Measurements from ENCODE around the gene DPYD.

DNA sequence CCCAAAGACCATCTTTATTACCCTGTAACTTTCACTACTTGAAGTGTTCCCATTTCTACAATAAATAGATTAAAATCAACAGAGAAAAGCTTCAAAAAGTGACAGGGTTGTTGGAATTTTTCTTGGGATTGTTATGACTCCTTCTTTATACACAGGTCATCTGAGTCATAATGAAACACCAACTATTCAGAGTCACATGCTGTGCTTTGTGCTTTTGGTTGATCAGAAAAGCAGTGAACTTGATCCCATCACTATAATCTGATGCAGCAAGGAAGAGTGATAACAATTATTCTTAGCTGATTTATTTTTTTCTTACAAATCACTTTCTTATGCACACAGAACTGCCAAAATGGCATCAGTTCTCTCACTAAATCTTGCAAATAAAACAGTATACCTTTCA, 776.3 kb downstream of the DPYD start:
- TF ChIP-seq, protein P1, sequence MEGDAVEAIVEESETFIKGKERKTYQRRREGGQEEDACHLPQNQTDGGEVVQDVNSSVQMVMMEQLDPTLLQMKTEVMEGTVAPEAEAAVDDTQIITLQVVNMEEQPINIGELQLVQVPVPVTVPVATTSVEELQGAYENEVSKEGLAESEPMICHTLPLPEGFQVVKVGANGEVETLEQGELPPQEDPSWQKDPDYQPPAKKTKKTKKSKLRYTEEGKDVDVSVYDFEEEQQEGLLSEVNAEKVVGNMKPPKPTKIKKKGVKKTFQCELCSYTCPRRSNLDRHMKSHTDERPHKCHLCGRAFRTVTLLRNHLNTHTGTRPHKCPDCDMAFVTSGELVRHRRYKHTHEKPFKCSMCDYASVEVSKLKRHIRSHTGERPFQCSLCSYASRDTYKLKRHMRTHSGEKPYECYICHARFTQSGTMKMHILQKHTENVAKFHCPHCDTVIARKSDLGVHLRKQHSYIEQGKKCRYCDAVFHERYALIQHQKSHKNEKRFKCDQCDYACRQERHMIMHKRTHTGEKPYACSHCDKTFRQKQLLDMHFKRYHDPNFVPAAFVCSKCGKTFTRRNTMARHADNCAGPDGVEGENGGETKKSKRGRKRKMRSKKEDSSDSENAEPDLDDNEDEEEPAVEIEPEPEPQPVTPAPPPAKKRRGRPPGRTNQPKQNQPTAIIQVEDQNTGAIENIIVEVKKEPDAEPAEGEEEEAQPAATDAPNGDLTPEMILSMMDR (conservative IDR thresholded peaks at IDR 0.05 in 1 of 2, IDR thresholded peaks at IDR 0.05 in 1 of 2; ENCODE audit: extremely low read depth in 1 of 2, insufficient read depth in 1 of 2, low read depth in 1 of 2, low read length in 2 of 2), result no peak
- no peak for TF ChIP-seq EZH2 (IDR thresholded peaks at IDR 0.05; ENCODE audit: borderline replicate concordance, low read length)

All from mammary epithelial cell (primary cell).